HG03432 (cell line): ENCODE results near the gene EMC8.

ENCODE experiments used
- ATAC-seq: cut with Tn5 transposase; IDR thresholded peaks from one replicate; pipeline ENCODE4 v1.9.1; 2021; ENCODE audit warnings: mild to moderate bottlenecking, moderate library complexity; ENCODE audit not compliant: unreplicated experiment

The EMC8 gene

DNA sequence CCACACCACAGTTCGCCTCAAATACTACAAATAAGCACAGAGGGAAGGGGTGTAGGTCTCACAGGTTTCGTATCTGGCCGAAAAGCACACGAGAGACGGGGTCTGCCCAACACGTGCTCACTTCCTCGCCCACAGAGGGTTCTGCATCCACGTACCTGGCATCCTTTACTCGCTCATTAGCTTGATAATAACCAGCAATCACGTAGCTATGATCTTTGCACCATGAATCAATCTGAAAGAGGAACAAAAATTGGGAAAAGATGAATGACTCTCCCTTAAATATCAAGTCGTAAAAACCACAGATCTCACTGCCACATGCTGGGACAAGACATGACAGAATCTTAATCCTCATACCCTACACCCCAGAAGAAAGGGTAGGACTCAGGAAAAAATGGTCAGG, 10.5 kb downstream of the EMC8 start:
- ATAC-seq = no peak

DNA sequence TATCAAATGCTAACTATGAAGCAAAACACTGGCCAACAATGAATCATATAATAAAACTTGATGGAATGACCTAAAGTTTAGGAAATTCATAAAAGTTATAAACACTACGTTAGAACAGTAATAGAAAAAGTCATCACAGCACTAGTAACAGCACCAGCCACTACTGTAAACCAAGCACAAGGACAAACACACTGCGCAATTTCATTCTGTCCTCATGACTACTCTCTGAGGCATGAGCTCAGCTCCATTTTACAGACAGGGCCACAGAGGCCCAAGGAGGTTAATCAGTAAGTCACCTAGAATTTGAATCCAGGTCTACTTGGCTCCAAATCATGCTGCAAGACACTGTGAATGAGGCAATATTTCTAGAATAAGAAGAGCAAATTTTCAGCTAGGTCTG, 13.4 kb downstream of the EMC8 start:
- ATAC-seq = no peak

DNA sequence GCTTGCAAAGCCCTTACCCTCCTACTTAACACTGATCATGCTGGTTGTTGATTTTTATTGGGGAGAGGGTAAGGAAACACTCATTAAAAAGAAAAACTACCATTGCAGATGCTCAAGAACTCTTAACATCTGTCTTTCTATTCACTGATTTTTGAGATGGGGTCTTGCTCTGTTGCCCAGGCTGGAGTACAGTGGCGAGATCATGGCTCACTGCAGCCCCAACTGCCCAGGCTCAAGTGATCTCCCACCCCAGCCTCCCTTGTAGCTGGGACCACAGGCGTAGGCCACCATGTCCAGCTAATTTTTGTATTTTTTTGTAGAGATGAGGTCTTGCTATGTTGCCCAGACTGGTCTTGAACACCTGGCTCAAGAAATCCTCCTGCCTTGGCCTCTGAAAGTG, 14.5 kb downstream of the EMC8 start:
- no peak for ATAC-seq

DNA sequence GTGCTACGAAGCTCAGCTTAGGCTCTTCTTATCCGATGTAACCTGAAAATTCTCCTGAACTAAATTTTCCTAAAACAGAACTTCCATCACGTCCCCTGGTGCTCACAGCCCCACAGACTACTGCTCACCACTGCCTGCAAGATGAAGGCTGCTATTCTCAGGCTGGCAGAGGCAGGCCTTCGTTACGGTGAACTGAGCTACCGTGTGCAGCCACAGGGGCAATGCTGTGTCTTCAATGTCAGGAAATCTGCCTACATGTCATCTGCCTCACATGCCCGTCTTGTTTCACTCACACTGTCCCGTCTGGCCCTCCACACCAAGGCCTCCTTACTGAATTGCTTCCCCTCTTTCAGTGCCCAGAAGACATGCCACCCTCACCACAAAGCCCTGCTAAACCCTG, 15.9 kb downstream of the EMC8 start:
- ATAC-seq = no peak

DNA sequence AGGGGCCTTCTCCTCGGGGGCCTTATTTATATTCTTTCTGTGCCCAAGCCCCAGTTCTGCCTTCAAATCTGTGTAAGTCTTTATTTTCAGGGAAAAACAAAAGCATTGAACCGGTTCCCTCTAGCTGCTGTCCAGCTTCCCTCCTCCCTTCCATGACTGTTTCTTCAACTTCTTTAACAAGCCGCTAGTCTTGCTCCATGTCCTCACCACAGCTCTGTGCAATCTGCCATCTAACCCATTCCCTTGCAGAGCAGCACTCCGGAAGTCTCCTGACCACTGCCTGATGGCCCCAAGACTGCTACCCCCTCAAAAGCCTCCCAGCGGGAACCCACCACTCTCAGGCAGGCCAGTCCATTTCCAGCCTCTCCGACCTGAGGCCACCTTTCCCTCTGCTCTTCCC, 16.9 kb downstream of the EMC8 start:
- no peak for ATAC-seq

DNA sequence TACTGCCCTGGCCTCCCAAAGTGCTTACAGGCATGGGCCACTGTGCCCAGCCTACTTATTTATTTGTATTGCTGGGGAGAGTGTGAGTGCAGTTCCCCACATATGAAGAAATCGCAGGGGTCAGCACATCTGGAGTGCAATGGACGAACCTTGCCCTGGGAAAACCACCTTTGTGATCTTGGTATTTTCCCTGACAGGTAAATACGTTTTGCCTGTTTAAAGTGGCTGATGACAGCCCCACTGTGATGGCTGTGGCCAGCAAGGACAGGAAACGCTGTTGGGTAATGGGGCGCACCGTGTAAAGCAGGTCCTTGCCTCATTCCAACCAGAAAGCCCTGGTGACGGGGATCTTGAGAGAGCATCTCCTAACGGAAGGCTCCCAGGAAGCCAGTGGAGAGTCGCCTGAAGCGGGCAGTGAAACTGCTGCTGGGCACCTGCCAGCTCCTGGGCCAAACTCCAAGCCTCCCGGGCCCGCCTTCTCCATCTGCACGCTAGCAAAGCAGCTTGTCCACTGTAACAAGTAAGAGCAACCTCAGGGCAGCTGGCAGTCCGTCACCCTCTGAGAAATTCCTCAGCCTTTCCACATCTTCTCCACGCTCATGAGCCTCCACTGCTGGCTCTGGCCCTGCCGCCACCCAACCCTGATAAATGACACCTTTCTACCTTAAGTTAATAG, 17.5 kb downstream of the EMC8 start:
- ATAC-seq = no peak

DNA sequence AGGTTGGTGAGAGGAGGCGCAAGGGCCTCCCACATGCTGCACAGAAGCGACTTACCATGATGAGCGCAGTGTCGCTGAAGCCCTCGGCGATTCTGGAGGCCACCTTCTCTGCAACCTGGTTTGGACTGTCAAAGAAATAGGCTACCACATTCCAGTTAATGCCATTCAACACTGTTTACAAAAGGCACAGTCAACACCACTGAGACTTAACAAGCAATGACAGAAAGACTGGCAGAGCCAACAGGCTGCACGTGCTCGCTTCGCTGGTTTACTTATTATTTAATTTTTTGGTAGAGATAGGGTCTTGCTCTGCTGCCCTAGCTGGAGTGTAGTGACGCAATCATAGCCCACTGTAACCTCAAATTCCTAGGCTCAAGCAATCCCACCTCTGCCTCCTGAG, 18.2 kb downstream of the EMC8 start:
- ATAC-seq = no peak

DNA sequence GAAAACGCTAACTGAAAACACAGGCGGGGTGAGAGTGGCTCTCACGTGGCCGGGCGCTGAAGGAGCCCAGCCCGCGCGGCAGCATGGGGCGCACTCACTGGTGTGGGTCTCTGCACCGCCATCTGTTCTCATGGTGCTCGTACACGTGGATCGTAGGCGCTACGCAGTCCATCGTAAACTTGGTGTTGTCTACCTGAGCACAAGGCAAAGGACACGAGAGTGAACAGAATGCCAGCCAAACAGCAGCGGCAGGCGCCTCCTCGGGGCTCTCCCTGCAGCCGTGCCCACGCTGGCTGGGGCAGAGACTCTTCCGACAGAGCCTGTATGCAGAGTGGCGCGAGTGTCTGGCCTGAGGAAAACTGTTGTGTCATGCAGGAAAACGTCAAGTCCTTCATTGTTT, 19.1 kb downstream of the EMC8 start:
- no peak for ATAC-seq

DNA sequence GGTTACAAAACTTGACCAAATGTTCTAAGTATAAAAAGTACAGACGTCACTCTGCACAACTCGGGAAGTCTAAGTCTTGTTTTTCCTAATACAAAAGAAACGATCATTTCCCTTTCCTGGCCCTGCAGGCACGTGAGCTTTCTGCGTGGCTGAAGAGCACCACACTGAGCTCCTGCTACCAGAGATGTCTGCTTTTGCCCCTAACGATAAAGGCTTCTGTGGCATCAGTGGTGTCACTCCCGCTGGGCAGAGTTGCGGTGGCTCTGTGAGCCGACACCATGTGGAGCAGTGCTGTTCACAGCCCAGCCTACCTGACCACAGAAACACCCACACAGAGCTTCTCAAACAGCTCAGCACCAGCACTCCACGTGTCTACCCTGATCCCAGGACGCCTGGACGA, 20.5 kb downstream of the EMC8 start:
- ATAC-seq = no peak

DNA sequence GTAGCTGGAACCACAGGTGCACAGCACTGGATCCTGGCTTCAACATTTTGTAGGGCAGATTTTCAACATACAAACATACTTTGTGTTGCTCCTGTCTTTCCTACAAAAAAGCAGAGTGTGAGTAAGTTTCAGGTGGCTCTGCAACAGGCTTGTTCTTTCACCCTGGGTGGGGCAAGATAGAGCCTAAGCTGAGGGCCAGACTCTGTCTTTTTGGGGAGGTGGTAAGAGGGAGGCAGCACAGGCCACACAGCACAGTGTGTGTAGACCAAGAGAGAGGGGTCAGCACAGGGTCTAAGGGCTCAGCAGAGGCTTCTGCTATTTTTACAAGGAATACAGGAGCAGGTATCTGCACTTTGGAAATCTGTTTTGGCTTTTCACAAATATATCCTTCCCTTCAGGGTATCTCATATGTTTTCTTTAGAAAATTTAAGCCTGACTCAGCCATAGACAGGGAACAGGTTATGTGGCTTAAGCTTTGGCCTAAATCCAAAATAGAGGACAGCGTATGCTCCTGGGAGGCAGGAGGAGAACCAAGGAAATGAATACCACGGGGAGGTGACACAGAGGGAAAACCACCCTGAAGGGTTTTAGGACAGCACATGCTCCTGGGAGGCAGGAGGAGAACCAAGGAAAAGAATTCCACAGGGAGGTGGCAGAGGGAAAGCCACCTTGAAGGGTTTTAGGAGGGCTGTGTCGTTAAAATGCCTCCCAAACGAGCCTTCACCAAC, 21.6 kb downstream of the EMC8 start:
- no peak for ATAC-seq

DNA sequence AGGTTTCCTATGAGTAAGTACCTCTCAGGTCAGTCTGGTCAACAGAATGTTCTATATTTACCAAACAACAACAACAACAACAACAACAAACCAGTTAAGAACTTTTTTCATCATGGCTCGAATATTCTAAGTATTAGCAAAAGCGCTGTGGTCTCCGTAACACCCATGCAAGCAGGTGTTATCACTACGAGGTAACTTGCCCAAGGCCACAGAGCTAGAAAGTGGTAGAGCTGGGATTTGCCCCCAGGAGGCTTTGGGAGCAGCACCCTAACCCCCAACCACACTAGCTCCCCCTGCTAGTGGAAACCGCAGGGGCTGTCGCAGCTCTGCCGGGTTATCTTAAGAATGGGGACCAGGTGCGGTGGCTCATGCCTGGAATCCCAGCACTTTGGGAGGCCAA, 24.5 kb downstream of the EMC8 start:
- ATAC-seq = no peak

DNA sequence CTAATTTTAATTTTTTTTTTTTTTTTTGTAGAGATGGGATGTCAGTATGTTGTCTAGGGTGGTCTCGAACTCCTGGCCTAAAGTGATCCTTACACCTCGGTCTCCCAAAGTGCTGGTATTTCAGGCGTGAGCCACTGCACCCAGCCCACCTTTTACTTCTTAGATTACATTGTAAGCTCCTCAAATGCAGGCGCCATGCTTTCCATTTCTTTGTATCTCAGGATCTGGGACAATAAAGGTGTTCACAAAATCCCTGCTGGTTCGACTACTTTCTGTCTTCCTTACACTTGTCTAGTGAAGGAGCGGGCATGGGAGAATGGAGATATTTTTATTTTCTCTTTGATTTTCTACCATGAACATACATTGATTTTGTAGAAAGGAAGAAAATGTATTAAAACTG, 25.2 kb downstream of the EMC8 start:
- ATAC-seq = no peak

DNA sequence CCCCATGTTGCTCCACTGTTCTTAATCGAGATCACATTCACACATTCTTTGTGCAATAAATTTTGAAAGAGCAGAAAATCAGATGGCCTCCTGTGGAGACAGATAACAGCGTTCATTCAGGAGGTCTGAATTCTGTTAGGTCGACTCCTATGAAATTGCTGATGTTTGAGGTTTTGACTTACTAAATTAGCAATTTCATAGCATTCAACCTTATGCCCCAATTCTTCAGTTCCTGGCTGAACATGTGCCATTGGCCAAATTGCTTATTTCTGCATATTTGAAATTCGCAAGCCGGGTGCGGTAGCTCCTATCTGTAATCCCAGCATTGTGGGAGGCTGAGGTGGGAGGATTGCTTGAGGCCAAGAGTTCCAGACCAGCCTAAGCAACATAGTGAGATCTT, 26.3 kb downstream of the EMC8 start:
- ATAC-seq = no peak

DNA sequence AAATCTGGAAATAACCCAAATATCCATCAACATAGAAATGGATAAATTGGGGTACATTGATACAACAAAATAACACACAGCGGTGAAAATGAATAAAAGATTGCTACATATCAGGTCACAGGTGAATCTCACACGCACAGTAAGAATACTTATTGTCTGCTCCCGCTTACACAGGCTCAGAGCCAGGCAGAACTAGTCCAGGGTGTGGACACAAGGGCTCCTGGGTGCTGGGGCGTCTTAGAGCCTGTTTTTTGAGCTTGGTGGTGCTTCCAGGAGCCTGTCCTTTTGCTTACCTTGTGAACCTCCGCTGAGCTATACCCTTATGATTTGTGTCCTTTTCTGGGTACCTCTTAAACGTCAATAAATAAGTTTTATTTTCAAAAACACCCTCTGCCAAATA, 28.6 kb downstream of the EMC8 start:
- no peak for ATAC-seq

DNA sequence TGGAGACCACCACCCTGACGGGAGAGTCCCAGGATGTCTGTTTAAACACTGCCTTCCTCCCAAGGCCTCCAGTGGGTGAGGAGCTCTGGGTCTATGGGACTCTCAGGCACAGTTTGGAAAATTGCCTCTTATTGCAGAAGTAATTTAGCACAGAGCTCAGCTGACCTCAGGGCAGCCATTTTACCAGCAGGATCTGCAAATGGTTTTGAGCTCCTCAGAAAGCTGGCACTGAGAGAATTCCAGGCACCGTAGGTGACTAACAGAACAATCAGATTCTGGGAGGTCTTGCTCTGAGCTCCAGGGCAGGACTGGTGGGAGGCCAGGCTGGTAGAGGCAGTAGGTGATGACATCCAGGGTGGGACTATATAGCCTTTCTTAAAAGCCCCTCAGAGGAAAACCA, 31.1 kb downstream of the EMC8 start:
- no peak for ATAC-seq

DNA sequence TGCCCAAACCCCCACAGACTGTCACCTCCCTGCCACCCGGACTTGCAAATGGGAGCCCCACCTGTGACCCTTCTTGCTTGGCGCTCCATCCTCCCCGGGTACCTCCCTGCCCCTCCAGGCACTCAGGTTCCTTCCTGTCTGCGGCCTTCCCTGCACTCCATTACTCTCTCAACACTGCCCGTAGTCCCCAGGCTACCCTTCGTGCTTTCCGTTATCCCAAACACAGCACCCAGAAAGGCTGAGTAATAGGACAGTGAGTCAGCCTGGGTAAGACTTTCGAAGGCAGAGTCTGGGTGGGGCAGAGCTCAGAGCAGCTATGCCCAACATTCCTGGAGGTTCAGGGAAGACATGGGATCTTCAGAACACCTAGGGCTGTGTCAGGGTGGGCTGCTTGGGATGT, 31.8 kb downstream of the EMC8 start:
- no peak for ATAC-seq

DNA sequence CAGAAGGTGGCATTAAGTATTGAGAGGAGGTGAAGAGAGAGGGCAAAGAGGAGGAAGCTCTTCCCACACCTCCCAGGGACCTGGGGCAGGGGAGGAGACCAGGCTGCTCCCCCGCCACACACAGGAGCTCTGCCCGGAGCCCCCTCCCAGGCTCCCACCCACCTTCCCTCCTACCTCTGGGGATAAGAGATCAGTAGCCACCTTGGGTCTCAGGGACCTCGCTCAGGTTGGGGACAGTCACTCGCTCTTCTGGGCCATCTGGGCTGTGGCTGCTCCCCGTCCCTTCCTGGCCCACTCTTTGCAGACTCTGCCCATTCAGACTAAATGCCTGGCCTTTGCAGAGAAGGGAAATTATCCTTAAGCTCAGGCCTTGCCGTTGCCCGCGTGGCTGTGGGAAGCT, 33.6 kb downstream of the EMC8 start:
- ATAC-seq = no peak

DNA sequence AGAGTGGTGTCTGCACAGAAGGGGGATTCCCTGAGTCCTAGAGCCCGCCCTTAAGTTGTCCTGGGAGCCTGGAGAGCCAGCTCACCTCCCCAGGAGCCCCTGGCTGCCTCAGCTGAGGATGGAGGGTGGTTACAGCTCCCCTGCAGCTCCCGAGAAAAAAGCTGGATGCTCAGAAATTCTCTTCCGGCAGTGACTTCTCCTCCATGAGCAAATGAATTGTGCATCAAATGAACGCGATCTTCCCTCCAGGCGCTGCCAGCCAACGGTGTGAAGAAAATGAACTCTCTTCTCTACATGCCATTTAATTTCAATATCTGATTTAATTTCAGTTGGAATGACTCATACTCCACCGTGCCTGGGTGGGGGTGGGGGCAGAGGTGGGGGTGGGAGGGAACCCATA, 34.1 kb downstream of the EMC8 start:
- no peak for ATAC-seq

DNA sequence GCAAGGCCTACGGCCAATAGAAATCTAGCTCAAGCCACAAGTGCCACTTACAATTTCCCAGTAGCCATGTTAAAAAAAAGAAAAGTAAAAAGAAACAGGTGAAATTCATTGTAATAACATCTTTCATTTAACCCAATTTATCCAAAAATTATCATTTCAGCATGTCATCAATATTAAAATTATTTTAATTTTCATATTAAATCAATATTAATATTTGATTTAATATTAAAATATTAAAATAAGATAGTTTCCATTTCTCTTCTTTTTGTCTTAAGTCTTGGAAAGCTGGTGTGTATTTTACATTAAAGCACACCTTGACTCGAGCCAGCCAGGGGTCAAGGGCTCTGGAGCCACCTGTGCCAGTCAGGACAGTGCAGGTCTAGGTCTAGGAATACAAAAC, 35.7 kb downstream of the EMC8 start:
- no peak for ATAC-seq

DNA sequence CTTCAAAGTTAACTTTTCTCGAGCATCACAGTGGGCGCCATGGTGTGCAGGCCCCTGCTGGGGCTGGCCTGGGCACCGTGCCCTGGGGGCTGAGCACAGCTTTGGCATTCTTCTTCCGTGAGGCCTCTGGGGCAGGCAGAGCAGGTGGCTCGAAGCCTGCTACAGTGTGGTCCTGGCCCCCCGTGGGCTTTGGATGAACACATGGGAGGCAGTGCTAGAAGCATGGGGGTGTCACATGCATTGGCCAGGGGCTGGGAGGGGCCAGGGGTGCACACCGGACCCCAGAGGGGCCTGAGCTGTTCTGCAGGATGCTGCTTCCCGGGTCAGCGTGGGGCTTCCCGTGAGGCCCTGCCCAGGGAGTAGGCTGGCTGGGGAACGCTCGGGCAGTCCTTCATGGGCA, 36.4 kb downstream of the EMC8 start:
- no peak for ATAC-seq

DNA sequence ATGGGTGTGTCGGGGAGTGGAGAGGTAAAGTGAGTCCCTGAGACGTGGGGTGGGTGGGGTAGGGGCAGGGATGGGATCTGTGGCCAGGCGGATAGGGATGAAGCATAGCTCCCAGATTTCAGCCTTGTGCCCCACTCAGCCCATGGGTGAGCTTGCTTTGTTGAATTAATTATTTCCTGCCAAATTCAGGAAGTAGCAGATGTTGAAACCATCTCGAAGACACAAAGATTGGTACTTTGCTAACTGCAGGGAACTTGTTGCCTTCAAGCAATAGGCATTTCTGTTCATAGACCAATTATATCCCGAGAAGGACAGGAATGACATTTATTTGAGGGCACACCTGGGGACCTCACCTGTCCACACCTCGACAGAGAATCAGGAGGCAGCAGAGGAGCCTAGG, 37.5 kb downstream of the EMC8 start:
- no peak for ATAC-seq

DNA sequence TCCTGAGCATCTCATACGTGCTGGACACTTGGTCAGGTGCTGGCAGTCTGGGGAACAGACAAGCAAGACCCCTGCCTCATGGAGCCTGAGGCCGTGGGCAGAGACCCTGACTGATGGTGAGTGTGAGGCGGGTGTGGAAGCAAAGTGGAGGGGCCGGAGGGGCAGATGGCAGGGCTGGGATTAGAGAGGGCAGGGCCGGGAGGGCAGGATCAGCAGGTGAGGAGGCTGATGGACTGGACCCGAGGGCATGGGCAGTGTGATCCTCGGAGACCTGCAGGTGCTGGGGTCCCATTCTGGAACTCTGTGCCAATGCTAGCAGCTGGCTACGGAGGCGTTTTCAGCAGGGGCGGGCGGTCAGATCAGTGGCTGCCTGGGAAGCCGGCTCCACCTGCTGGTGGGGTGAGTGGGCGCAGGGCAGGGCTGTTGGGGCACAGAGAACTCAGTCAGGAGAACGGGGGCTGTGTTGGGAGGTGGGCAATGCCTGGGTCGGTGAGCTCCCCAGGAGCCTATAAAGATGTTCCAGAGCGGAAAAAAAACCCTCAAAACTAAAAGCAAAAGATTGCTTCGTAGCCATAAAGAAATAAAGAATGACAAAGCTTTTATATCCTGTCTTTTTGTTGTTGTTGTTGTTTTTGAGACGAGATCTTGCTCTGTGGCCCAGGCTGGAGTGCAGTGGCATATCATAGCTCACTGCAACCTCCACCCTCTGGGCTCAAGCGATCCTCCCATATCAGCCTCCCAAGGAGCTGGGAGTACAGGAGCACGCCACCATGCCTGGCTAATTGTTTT, 39.5 kb downstream of the EMC8 start:
- no peak for ATAC-seq
